T1000 (cell line): ENCODE measurements around the gene EMC7.
"Not testable (repeated sequence)": the region's sequence is repeated elsewhere in the genome, so short reads cannot be mapped to it uniquely, and the experiment has no call there.

Experiments used
- DNase-seq: peaks from one replicate; lab custom pipeline; 2025; ENCODE audit warnings: mixed read lengths; lab: John Stamatoyannopoulos, UW

EMC7 gene

GRCh38 chr15:34084086-34084485 is 17.6 kb downstream of the EMC7 start:
- DNase-seq, result no peak

GRCh38 chr15:34079904-34080303 is 21.8 kb downstream of the EMC7 start:
- DNase-seq, result no peak

GRCh38 chr15:34078900-34079299 is 22.8 kb downstream of the EMC7 start:
- no peak for DNase-seq

GRCh38 chr15:34076785-34077184 is 24.9 kb downstream of the EMC7 start:
- DNase-seq, result no peak

- no peak for DNase-seq
Observed at GRCh38 chr15:34070003-34070402, 31.7 kb downstream of the EMC7 start.

GRCh38 chr15:34065941-34066340 is 35.7 kb downstream of the EMC7 start:
- DNase-seq, result no peak

GRCh38 chr15:34065261-34065660 is 36.4 kb downstream of the EMC7 start:
- DNase-seq, result no peak

- no peak for DNase-seq
Observed at GRCh38 chr15:34064438-34064837, 37.2 kb downstream of the EMC7 start.

GRCh38 chr15:34059946-34060345 is 41.7 kb downstream of the EMC7 start:
- no peak for DNase-seq

- no peak for DNase-seq
Observed at GRCh38 chr15:34059476-34059875, 42.2 kb downstream of the EMC7 start.

GRCh38 chr15:34056911-34057310 is 44.8 kb downstream of the EMC7 start:
- no peak for DNase-seq

GRCh38 chr15:34055868-34056595 is 45.6 kb downstream of the EMC7 start:
- no peak for DNase-seq

- no peak for DNase-seq
Observed at GRCh38 chr15:34054081-34054707, 47.5 kb downstream of the EMC7 start.

GRCh38 chr15:34050385-34050784 is 51.3 kb downstream of the EMC7 start:
- DNase-seq, result not testable (repeated sequence)

- DNase-seq, result no peak
Observed at GRCh38 chr15:34049112-34049511, 52.5 kb downstream of the EMC7 start.

GRCh38 chr15:34047893-34048775 is 53.5 kb downstream of the EMC7 start:
- no peak for DNase-seq

- DNase-seq, result no peak
Observed at GRCh38 chr15:34046471-34047145, 55.1 kb downstream of the EMC7 start.

- no peak for DNase-seq
Observed at GRCh38 chr15:34043813-34044212, 57.8 kb downstream of the EMC7 start.

GRCh38 chr15:34043391-34043790 is 58.3 kb downstream of the EMC7 start:
- no peak for DNase-seq

GRCh38 chr15:34039790-34040113 is 61.9 kb downstream of the EMC7 start:
- DNase-seq, result no peak

GRCh38 chr15:34038871-34039789 is 62.5 kb downstream of the EMC7 start, which contains the start of gene AVEN:
Gene AVEN, minus strand, starts transcription at chr15:34039204. Its CDS starts 158 bp downstream, at chr15:34039046.
- DNase-seq, result no peak
